Measurements from ENCODE around the gene MRPS11. TPM values are rescaled to one million over a fixed set of nuclear protein-coding genes. Genes with fewer than 3 reads are reported as not detected.

The MRPS11 gene
- total and polyA plus RNA-seq, 8 donors: 14.3 to 85.5 (median 42.3) TPM

GRCh38 chr15:88447206-88447605 lies 20.3 kb upstream of the MRPS11 start:
- peaks cover 0 to 3% (median 1%) of the 10 kb centered on the region in 4 donors for H3K4me1 ChIP-seq
- TF ChIP-seq EP300 (IDR thresholded peaks at IDR 0.05) (no peak), POLR2AphosphoS5 (IDR thresholded peaks at IDR 0.05) (no peak), POLR2A (IDR thresholded peaks at IDR 0.05) (no peak)
- TF ChIP-seq, protein P1, sequence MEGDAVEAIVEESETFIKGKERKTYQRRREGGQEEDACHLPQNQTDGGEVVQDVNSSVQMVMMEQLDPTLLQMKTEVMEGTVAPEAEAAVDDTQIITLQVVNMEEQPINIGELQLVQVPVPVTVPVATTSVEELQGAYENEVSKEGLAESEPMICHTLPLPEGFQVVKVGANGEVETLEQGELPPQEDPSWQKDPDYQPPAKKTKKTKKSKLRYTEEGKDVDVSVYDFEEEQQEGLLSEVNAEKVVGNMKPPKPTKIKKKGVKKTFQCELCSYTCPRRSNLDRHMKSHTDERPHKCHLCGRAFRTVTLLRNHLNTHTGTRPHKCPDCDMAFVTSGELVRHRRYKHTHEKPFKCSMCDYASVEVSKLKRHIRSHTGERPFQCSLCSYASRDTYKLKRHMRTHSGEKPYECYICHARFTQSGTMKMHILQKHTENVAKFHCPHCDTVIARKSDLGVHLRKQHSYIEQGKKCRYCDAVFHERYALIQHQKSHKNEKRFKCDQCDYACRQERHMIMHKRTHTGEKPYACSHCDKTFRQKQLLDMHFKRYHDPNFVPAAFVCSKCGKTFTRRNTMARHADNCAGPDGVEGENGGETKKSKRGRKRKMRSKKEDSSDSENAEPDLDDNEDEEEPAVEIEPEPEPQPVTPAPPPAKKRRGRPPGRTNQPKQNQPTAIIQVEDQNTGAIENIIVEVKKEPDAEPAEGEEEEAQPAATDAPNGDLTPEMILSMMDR (IDR thresholded peaks at IDR 0.05): no peak
- H3K9me3 ChIP-seq: peaks cover 0 to 14% (median 10%) of the 10 kb centered on the region in 4 donors
- no peak overlapping the region for H3K4me3 ChIP-seq
- peaks cover 0 to 9% (median 7%) of the 10 kb centered on the region in 3 donors for H3K27me3 ChIP-seq
- no peak for DNase-seq
- 57 to 81% (median 74%) methylated on average over 1 of the region's 1 CpG for whole genome bisulfite sequencing, 5 donors
- no peaks in the 10 kb centered on the region for H3K36me3 ChIP-seq
- H3K27ac ChIP-seq: no peak overlapping the region
- intact Hi-C loops (cut with DNase I; ENCODE audit: low total_unique reads): no loop called here

DNA sequence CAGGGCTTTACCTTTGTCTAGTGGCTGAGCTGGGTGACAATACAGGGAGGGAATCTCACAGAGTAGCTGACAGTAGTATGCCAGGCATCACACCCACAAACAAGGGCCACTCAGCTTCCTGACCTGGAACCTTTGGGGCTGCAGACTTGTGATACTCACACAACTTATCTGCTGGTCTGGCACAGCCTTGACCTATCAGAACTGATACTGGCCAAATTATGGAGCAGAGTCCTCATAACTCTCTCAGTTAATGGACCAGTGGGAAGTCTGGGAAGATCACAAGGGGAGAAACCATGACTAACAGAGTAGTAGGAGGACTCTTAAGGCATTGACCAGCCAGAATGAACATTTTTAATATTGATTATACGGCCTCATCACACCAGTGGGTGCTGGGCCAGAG lies 19.8 kb upstream of the MRPS11 start:
- TF ChIP-seq POLR2A (IDR thresholded peaks at IDR 0.05) (no peak), EP300 (IDR thresholded peaks at IDR 0.05) (no peak), POLR2AphosphoS5 (IDR thresholded peaks at IDR 0.05) (no peak)
- TF ChIP-seq, protein P1 (IDR thresholded peaks at IDR 0.05): no peak
- intact Hi-C loops (cut with DNase I; ENCODE audit: low total_unique reads): no loop called here
- Histone ChIP-seq H3K4me3 (no peak overlapping the region), H3K27ac (no peak overlapping the region), H3K4me1 (peaks cover 0 to 3% (median 1%) of the 10 kb centered on the region in 4 donors), H3K9me3 (peaks cover 0 to 14% (median 10%) of the 10 kb centered on the region in 4 donors), H3K27me3 (peaks cover 0 to 9% (median 7%) of the 10 kb centered on the region in 3 donors), H3K36me3 (no peaks in the 10 kb centered on the region)
- DNase-seq: no peak
- 53 to 85% (median 75%) methylated on average over 1 of the region's 1 CpG for WGBS, 5 donors

DNA sequence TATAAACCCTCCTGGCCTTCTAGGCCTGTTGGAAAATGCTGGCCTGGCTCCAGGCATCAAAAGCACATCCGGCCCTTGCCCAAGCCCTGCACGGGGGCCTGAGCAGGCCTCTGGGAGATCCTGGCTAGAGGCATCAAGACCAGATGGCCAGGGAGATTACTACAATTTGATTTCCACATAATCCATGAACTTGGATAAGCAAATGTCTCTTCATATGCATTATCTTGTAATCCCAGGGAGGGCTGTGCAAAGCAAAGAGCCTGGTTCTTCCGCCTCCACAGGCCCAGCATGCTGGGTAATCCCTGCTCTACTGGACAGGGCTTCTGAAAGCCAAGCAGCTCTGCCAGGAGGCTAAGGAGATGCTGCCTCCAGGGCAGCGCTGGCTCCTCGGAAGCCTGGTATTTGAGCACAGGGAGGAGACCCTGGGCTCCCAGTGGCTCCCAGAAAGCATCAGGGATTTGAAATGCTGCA lies 18.5 kb upstream of the MRPS11 start:
- Histone ChIP-seq H3K27me3 (peaks cover 0 to 9% (median 7%) of the 10 kb centered on the region in 3 donors), H3K27ac (no peak overlapping the region), H3K36me3 (no peaks in the 10 kb centered on the region), H3K9me3 (peaks cover 0 to 2% (median under 1%) of the 10 kb centered on the region in 4 donors), H3K4me1 (peaks cover 0 to 3% (median 1%) of the 10 kb centered on the region in 4 donors), H3K4me3 (no peak overlapping the region)
- DNase-seq: peak in 1 of 2 donors; percentile 23
- WGBS, 5 donors: 72 to 83% (median 80%) methylated on average over 5 of the region's 5 CpGs
- no peak for TF ChIP-seq POLR2AphosphoS5 (IDR thresholded peaks at IDR 0.05)
- TF ChIP-seq POLR2A (IDR thresholded peaks at IDR 0.05): no peak
- no peak for TF ChIP-seq EP300 (IDR thresholded peaks at IDR 0.05)
- TF ChIP-seq, protein P1 (IDR thresholded peaks at IDR 0.05): no peak
- intact Hi-C loops (cut with DNase I; ENCODE audit: low total_unique reads): no loop called here

- WGBS, 5 donors: 82 to 89% (median 86%) methylated on average over 7 to 8 of the region's 8 CpGs
- DNase-seq: no peak
- intact Hi-C loops (cut with DNase I; ENCODE audit: low total_unique reads): no loop called here
- Histone ChIP-seq H3K9me3 (no peaks in the 10 kb centered on the region), H3K27ac (no peak overlapping the region), H3K4me3 (no peak overlapping the region), H3K27me3 (peaks cover 0 to 9% (median 7%) of the 10 kb centered on the region in 3 donors), H3K4me1 (peaks cover 0 to 6% (median 4%) of the 10 kb centered on the region in 4 donors), H3K36me3 (no peaks in the 10 kb centered on the region)
- TF ChIP-seq, protein P1 (IDR thresholded peaks at IDR 0.05): no peak
- no peak for TF ChIP-seq POLR2AphosphoS5 (IDR thresholded peaks at IDR 0.05)
- TF ChIP-seq POLR2A (IDR thresholded peaks at IDR 0.05): no peak
- no peak for TF ChIP-seq EP300 (IDR thresholded peaks at IDR 0.05)
Observed at GRCh38 chr15:88449581-88449980, 17.9 kb upstream of the MRPS11 start.

All from stomach (tissue), 9 donors.